ENCODE results near the gene SLC27A2.

- TF ChIP-seq CTCF (conservative IDR thresholded peaks at IDR 0.05; ENCODE audit: low read depth, low read length): no peak
- TF ChIP-seq EZH2 (IDR thresholded peaks at IDR 0.05; ENCODE audit: low read length, unreplicated experiment): no peak
- no peak for TF ChIP-seq EZH2phosphoT487 (IDR thresholded peaks at IDR 0.05; ENCODE audit: borderline replicate concordance, low read length)
Observed at GRCh38 chr15:50267577-50267976, 85.6 kb downstream of the SLC27A2 start.

Data from PC-3 (cell line).